ENCODE data around the gene MAN1B1. TPM values are rescaled to one million over a fixed set of nuclear protein-coding genes. Genes with fewer than 3 reads are reported as not detected.

MAN1B1 gene
- total and polyA plus RNA-seq, 2 of the 4 experiments (the other 2 are of a cell fraction), result 28.7 to 55.1 TPM

- Histone ChIP-seq H3K4me2 (ENCODE audit: low read depth, low read length) (no peak overlapping the region), H3K4ac (ENCODE audit: low read depth, low read length) (no peak overlapping the region), H2AK9ac (replicated peaks; ENCODE audit: low read depth, low read length, poor library complexity) (peak overlapping the region; percentile 72), H2AK5ac (ENCODE audit: low read depth, low read length) (no peak overlapping the region), H4K20me1 (ENCODE audit: insufficient read depth, low read length) (no peaks in the 10 kb centered on the region), H2BK120ac (ENCODE audit: low read depth, low read length) (no peak overlapping the region), H3K18ac (ENCODE audit: low read depth, low read length) (no peak overlapping the region), H3K9me1 (ENCODE audit: insufficient read depth, low read length) (no peaks in the 10 kb centered on the region), H3K79me1 (ENCODE audit: low read depth in 1 of 2, low read length in 2 of 2) (0 out of 4 replicates have a peak, but pooled peaks cover 0 to 3% of the 10 kb centered on the region in 2 experiments), H3K56ac (ENCODE audit: extremely low read depth, insufficient read depth, low read length) (no peak overlapping the region), H3K4me1 (ENCODE audit: control insufficient read depth, insufficient read depth, low read length) (peaks cover 6% of the 10 kb centered on the region), H3K23ac (ENCODE audit: low read depth, low read length) (no peak overlapping the region), H2BK20ac (ENCODE audit: low read depth, low read length) (no peak overlapping the region), H4K5ac (ENCODE audit: low read depth, low read length) (no peak overlapping the region), H3K9me3 (ENCODE audit: control insufficient read depth, insufficient read depth, low read length) (no peaks in the 10 kb centered on the region), H2AFZ (replicated peaks; ENCODE audit: low read length, poor library complexity) (no peak overlapping the region), H4K91ac (ENCODE audit: insufficient read depth, low read depth, low read length) (no peak overlapping the region), H3K9ac (ENCODE audit: low read depth, low read length) (no peak overlapping the region), H3K27me3 (ENCODE audit: control insufficient read depth, insufficient read depth, low read length) (no peaks in the 10 kb centered on the region), H3K27ac (ENCODE audit: insufficient read depth, low read length) (no peak overlapping the region), H2BK5ac (ENCODE audit: low read depth, low read length, poor library complexity, severe bottlenecking) (no peak overlapping the region), H4K8ac (ENCODE audit: low read depth in 2 of 2, low read length in 2 of 2) (no peak overlapping the region), H3K4me3 (ENCODE audit: insufficient read depth, low read depth, low read length) (no peak overlapping the region), H3K14ac (replicated peaks; ENCODE audit: low read depth, low read length) (no peak overlapping the region), H3K36me3 (ENCODE audit: control insufficient read depth, insufficient read depth, low read length) (peaks cover 48% of the 10 kb centered on the region), H2BK15ac (ENCODE audit: low read depth, low read length) (no peak overlapping the region)
- ATAC-seq (ENCODE audit: low read depth) (no peak), DNase-seq (no peak)
- intact Hi-C loops (cut with micrococcal nuclease) (no loop called here), dilution Hi-C loops (cut with HindIII; ENCODE audit: low sequenced_read_pairs, unreplicated experiment) (no loop called here), in situ Hi-C loops (cut with MboI; ENCODE audit: low sequenced_read_pairs) (no loop called here)
- ChIA-PET POLR2A (ENCODE audit: unreplicated experiment) (no interaction called here), CTCF (no interaction called here)
- no TSS peak for BruUV-seq (replicated peaks)
- WGBS, 2 experiments (ENCODE audit: extremely low coverage in 2 of 2, insufficient read length in 1 of 2), result 91% methylated on average over 10 of the region's 35 CpGs; no CpG with 5 or more reads in 1 of the 2 experiments
- no peak for TF ChIP-seq MXI1 (IDR thresholded peaks at IDR 0.05; ENCODE audit: borderline replicate concordance, low read depth, low read length)
- TF ChIP-seq CTCF (conservative IDR thresholded peaks at IDR 0.05; ENCODE audit: low read depth, low read length), result no peak
- TF ChIP-seq ELK1 (IDR thresholded peaks at IDR 0.05; ENCODE audit: borderline replicate concordance, low read depth, low read length), result no peak
- no peak for TF ChIP-seq RFX5 (IDR thresholded peaks at IDR 0.05; ENCODE audit: low read depth, low read length)
- TF ChIP-seq SMC3 (IDR thresholded peaks at IDR 0.05; ENCODE audit: low read depth, low read length), result no peak
- TF ChIP-seq MAZ (IDR thresholded peaks at IDR 0.05; ENCODE audit: borderline replicate concordance, low read depth, low read length), result no peak
- no peak for TF ChIP-seq BHLHE40 (IDR thresholded peaks at IDR 0.05; ENCODE audit: low read depth, low read length)
- TF ChIP-seq CEBPB (IDR thresholded peaks at IDR 0.05; ENCODE audit: low read depth, low read length), result no peak
- TF ChIP-seq USF2 (IDR thresholded peaks at IDR 0.05; ENCODE audit: low read depth, low read length), result no peak
- TF ChIP-seq RAD21 (IDR thresholded peaks at IDR 0.05; ENCODE audit: low read length), result no peak
- no peak for TF ChIP-seq NFE2L2 (IDR thresholded peaks at IDR 0.05; ENCODE audit: low read depth, low read length)
- TF ChIP-seq CHD1 (IDR thresholded peaks at IDR 0.05; ENCODE audit: low read depth, low read length), result no peak
- TF ChIP-seq MAFK (IDR thresholded peaks at IDR 0.05; ENCODE audit: low read depth, low read length), result no peak
- no peak for TF ChIP-seq POLR2A (IDR thresholded peaks at IDR 0.05; ENCODE audit: low read depth, low read length)
- TF ChIP-seq FOS (IDR thresholded peaks at IDR 0.05; ENCODE audit: low read depth, low read length), result no peak
- no peak for TF ChIP-seq RCOR1 (IDR thresholded peaks at IDR 0.05; ENCODE audit: insufficient replicate concordance, low read length)
Measured at GRCh38 chr9:137111788-137112563, 25.2 kb downstream of the MAN1B1 start.
